GM18870 (cell line): Measurements from ENCODE around the gene CFAP58.

Experiments
- ATAC-seq: cut with Tn5 transposase; IDR thresholded peaks from one replicate; pipeline ENCODE4 v1.9.1; 2021; ENCODE audit warnings: moderate library complexity; ENCODE audit not compliant: unreplicated experiment

CFAP58 gene, protein sequence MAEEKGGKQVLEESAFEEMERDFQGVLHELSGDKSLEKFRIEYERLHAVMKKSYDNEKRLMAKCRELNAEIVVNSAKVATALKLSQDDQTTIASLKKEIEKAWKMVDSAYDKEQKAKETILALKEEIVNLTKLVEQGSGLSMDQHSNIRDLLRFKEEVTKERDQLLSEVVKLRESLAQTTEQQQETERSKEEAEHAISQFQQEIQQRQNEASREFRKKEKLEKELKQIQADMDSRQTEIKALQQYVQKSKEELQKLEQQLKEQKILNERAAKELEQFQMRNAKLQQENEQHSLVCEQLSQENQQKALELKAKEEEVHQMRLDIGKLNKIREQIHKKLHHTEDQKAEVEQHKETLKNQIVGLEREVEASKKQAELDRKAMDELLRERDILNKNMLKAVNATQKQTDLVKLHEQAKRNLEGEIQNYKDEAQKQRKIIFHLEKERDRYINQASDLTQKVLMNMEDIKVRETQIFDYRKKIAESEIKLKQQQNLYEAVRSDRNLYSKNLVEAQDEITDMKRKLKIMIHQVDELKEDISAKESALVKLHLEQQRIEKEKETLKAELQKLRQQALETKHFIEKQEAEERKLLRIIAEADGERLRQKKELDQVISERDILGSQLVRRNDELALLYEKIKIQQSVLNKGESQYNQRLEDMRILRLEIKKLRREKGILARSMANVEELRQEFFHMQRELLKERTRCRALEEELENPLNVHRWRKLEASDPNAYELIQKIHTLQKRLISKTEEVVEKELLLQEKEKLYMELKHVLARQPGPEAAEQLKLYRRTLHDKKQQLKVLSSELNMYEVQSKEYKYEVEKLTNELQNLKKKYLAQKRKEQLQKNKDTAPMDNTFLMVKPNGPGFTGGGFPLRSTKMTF

DNA sequence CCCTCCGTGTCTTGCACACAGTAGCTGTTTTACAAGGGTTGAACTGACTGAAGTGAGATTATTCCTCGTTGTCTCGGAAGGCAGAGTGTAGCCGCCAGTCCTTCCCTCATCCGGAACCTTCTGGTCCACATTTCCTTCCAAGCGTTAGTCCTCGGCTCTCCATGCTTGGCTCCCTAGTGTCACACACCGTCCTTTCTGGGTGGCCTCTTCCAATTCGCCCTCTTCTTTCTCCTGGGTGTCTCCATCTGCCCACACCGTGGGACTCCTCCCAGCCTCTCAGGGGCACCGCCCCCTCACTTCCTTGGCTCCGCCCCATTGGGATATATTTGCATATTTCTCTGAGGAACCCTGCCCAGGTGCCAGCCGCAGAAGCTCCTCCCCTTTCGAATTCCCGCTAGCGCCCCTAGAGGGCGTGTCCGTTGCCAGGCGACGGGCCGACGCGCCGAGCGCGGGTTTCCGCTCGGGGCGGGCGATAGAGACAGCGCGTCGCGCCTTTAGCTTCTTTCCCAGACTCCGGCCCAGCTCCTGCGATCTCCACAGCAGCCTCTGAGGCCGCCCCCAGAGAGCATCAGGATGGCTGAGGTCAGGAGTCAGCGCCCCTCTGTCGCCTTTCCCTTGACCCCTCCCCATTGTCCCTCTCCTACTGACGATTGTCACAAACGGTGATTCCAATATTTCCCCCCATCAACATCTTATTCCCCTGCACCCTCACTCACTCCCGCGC is at the start of gene CFAP58:
CFAP58 (plus strand) TSS at position 509 of the 724 bp plus-strand sequence; CDS start at position 574, 65 bp downstream.
- peak; percentile 42 for ATAC-seq

DNA sequence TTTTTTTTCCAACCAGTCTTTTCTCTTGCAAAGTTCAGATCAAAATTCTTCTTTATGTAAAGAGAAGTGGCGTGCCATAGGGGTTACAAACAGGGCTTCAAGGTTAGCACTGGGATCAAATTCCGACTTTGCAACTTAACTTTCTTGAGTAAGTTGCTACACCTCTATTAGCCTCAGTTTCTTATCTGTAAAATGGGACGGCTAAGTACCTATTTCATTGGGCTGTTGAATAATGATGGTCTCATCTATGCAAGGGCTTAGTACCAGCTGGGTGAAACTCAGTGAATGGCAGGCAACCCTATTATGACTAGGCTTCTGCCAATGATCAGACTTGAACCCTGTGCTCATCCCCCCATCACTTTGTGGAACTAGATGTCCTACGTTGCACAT is 49.3 kb upstream of the CFAP58 start:
- no peak for ATAC-seq

DNA sequence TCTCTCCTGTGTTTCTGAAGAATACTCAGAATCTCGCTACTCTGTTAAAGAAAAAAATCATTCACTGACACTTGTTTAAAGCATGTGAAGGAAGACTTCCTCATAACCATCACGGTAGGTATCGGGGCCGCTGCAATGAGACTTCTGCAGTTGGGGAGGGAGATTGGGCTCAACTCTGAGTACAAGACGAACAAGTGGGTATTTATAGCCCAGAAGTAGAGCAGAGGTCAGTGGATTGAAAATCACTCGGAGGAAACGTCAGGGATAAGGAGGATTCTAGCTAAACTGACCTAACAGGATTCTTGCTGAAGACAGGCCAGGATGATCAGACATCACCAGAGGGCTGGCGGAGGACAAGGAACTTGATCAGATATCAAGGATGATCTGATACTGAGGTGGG is 48.7 kb upstream of the CFAP58 start:
- ATAC-seq: no peak

DNA sequence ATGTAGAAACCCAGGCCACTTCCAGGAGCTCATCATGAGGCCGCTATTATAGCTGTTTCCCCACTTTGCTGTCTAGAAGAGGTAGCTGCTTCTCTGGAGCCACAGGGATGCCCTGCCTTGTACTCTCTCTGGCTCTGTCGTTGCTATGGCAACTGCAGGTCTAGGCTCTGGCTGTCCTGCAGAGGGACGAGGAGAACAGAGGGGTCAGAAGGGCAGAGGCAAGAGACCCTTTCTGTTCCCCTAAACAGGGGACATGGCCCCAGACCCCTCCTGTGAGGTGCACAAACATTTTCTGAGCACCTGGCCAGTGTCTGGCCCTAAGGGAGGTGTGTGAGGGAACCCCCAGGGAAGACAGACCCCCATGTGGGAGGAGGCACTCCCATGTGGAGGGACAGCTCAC is 46.7 kb upstream of the CFAP58 start:
- no peak for ATAC-seq

DNA sequence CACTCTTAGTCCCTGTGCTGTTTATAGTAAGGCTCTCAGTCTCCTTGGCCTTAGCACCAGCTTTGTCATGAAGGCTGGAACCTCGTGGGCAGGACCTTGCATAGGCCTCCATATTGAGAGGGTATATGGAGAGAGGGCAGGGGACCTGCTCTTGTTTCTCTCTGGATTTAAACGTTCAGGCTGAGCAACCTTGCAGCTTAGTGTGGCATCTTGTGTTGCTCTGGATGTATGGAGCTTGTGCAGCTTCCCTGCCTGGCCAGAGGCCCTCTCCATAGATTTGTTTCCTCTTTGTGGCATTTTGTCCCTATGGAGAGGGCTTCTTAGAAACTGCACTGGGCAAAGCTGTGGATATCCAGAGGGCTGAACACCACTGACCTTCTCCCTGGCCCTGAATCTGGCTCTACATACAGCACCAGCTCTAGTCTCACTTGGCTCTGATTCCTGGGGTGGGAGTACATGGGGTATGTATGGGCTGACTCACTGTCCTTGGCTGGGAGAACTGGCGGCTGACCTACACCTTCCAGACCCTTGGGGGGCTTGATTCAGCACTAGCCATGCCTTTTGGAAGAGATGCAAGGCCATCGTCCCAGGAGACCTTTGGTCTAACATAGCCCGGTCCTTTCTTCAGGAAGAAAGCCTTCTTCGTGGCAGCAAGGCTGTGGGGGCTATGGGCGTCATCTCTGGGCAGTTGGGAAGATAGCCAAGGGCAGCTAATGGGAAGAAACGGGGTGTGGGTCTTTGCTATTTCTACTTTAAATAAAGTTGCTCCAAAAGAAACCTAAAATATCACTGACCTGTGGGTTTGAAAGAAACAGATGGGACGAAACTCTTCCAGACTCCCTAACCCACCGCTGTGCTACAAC is 45.8 kb upstream of the CFAP58 start:
- no peak for ATAC-seq

DNA sequence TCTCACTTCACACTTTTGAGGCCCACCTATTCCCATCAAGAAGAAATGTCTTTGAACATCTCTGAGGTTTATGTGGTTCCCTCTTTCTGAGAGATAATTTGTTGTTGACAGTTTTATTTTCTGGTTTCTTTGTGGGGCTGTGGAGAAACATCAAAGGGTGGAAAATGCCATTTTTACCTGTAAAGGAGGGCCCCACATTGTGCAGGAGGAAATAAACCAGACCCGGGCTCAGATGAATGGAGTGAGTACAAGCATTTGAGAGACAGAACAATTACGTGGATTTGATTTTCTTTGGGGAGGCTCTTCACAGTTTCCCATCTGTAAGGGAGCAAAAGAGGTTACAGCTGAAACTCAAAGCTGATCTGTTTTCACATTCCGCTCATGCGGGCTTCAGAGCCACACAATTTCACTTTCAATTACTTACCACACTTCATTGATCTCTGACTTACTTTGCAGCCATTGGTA is 45.2 kb upstream of the CFAP58 start:
- ATAC-seq: peak; percentile 91

DNA sequence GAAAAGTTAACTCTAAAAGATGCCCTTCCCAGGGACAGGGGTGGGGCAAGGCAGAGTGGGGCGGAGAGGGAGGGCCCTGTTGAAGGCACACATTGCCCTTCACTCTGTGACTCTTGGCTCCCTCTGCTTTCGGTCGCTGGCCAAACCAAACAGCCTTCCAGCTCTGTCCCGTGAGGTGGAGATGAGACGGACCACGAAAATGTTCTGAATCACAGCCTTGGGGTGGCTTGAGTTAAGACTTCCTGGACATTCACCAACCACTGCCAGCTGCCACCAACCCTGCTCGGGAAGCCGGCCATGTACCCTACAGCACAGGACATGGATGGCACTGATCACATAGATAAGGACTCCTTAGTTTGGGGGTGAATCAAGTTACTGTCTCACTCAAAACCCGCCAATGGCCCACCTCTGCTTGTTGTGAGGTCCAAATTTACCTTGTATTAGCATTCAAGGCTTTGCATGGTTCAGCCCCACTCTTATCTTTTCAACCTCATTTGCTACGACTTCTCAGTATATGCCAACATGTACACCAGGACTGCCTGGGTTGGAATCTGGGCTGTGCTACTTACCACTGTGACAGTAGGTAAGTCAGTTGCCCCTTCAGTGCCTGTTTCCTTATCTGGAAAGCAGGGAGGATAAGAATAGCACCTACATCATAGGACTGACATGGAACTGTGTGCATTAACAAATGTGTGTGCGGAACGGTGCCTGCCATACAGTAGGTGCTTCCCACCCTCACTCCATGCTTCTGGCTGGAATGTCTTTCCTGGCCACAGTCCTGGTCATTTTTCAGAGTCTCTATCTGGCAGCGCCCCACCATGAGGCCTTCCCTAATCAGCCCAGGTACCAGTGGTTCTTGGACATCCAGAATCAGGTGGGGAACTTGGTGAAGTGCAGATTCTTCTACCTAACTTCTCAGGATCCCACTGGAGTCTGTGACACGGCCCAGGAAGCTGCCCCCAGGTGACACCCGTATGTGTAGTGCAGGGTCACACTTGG is 43.4 kb upstream of the CFAP58 start:
- ATAC-seq: no peak

DNA sequence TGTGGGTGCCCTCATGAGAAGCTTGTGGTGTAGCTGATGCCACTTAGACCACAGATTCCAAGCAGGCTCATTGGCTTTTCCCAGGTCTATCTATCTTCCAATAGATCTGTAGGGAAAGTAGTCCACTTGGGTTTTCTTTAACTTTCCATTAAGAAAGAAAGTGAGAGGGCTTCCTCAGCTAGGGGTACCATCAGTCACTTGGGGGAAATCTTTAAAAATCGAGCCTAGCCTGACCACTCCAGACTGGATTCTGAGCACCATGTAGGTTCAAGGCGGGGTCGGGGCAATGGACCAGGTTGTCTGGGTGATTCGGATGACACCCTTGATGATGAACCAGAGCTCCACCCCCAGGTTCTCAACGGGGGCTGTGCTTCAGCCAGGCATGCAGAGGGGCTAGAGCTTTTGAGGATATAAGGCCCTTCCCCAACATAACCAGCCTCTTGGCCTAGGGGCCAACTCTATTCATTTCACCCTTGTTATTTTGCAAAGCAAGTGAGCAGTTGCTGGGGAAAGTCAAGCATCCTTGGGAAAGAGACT is 42.4 kb upstream of the CFAP58 start:
- no peak for ATAC-seq

DNA sequence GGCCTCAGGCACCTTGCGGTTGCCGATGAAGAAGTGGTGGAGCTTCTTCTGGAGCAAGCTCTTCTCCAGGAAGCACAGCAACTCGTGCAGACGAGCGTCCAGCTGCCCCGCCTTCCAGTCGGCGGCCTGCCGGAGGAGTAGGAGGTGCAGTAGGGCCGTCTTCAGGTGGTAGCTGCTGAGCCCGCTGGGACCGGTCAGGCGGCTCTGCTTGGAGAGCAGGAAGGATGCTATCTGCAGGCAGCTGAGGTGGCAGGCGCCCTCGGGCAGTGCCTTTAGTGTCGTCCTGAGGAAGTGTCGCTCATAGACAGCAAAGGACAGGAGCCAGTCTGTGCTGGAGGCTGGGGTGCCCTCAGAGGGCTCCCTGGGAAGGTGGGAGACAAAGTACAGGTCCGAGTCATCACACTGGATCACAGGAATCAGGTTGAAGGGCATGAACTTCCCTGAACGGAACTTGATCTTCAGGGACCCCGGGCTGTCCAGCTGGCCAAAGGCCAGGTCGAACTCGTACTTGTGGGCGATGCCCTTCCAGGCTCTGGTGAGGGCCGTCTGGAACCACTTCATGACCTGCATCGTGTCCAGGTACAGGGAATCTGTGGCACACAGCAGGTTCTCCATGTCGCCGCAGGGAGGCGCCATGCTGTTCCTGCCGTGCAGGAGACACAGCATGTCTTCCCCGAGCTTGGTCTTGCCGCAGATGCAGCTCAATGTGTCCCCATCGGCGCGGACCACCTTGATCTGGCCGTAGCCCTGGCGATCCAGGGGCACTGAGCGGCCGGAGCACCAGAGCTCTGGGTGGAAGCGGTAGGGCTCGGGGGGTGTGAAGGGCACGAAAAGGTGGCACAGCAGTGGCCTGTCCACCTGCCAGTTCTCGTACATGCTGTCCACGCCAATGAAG is 38.8 kb upstream of the CFAP58 start:
- no peak for ATAC-seq

DNA sequence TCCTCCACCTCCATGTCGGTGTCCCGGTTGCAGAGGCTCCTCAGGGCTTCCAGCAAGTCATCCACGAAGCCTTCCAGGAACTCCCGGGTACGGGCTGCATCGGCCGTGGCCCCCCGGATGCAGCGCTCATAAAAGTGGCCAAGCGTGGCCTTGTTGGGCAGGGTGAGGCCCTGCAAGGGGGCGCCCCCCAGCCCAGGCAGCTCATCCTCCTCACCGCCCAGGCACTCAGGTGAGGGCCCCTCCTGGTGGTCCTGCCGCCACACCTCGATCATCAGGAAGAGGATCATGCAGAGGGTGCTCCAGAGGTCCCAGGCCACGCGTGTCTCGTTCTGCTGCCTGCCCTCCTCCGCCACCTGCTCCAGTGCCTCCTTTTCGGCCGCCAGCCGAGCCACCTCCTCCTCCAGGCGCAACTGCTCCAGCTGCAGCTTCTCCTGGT is 38.1 kb upstream of the CFAP58 start:
- ATAC-seq: no peak

DNA sequence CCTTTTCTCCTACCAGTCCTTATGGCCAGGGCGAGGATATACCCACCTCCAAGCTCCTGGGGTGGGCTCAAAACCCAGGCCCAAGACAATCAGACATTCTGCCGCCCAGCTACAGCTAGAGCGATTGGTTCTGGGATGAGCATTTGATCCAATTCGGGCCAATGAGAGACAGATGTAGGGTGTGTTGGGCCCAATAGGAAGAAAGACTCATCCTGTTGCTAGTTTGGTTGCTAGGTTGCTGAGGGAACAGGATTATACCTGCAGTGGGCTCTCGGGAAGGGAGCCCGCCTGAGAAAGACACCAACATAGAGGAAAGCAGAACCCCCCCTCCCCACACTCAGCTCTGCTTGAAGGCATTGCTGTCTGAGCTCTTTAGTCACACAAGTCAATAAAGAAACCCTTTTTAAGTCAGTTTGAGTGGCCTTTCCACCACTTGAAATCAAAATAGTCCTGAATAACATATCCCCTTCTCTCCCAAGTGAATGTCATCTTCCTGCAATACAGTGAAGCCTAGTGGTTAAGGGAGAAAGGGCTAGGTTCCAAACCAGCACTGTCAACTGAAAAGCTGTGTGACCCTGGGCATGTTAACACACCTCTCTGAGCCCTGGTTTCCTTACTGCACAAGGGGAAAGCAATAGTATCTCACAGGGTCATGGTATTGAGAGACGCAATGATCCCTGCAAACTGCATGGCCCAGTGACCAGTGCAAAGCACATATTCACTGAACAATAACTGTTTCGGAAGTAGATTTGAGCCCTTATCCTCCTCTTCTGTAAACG is 37.1 kb upstream of the CFAP58 start:
- no peak for ATAC-seq

DNA sequence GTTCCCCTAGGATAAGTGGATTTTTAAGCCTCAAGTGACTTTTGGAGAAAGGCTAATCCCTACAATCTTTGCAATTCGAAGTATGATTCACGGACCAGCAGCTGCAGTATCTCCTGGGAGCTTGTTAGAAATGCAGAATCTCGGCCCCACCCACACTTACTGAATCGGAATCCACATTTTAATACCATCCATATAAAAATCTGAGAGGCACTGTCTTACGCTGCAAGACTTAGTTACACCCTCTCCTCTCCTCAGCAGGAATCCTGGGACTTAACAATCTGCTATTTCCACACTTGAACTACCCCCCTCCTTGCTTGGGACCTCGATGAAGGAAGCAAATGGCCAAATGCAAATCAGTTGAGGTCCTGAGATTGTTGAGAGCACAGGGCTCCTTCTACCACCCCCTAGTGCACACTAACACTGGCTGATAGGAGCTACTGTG is 36.3 kb upstream of the CFAP58 start:
- ATAC-seq: no peak

DNA sequence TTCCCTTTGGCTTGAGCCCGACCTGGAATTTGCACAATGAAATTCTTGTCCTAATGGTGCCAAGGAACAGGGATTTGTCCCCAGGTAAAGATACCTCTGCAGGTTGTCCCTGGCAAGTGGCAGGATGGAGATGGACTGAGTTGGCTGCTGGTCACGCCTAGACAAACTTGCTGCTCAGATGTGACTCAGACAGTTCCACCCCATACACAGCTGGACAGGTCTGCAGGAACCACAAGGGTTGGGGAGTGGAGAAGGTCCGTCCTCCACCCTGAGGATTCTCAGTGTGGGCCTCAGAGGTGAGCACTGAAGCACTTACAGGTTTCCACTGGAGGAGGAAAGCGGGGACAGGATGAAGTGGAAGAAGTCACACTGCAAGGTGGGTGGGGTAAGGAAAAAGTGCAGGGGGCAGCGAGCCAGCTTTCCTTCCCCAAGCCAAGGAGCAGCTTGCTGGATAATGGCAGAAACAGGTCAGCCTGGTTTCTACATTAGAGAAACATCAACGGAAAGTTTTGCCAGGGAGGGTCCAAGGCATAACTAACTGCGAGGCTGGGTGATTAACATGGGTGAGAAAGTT is 35.8 kb upstream of the CFAP58 start:
- peak; percentile 38 for ATAC-seq

DNA sequence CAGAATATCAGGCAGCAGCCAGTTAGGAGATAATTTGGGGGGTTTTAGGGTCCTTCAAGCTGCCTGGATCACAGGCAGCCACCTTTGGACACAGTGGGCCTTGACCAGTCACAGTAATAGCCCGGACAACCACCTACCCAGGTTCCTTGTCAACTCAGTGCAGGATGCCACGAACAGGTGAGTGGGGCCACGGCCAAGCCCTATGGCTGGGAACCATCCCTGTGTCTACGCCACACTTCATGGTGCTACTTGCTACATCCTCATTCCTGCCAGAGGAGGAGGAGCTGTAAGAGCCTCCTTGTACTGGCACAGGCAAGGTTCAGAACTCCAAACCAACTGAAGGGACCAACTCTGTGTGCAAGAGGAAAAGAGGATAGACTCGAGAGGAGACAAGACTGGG is 35.3 kb upstream of the CFAP58 start:
- no peak for ATAC-seq

DNA sequence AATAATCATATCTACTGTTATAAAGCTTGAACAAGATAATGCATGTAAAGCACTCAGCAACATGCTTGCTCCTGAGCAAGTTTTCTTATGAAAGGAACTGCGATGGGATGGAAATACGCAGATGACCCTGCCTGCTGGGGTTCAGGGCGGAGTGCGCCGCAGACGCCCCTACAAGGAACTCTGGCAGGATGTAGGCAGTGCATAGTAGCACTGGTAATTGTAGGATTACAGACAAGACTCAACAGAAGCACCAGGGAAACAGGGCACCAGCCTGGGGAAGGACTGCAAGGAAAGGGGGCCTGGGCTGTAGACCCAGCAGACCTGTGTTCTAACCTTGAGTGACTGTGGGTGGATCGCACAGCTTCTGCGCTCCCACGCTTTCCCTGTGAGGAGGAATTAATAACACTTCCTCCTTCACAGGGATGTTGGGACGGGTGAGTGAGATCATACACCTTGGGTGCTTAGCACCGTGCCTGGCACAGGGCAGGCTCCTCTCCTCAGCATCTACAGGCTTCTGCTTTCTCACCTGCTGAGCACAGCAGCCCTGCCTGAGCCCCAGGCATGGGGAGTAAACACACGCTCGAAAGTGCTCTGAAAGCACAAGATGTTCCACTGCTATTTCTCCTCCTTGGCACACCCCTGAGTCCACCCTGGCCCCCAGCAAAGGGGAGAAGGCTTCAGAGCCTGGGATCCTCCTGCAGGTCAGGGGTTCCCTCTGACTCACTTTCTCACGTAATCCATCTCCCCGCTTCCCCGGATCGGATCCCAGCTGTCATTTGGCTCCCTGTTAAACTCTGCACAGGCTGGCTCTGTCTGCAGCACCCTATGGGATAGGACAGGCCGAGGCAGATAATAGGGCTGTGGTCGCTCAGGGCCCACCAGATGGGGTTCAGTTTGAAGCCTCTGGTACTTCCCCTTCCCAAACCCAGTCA is 34.6 kb upstream of the CFAP58 start:
- ATAC-seq: no peak

DNA sequence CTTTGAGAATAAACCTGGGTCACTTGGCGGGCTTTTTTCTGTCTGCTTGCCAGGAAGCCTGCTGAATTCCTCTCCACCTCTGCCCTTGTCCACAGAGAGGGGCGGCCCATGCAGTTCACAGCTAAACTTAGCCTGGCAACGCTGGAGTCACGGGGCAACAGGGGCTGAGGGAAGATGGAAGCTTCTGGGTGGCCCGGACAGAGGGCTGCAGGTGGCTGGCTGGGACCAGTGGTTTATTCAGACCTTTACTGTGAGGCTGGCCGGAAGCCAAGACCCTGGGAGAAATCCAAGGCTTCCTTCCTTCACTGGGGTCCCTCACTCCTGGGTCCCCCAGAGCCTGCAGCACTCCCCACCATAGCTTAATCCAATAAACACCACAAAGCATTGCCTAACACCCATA is 32.4 kb upstream of the CFAP58 start:
- no peak for ATAC-seq
